ENCODE measurements around the gene SPNS2. TPM values are rescaled to one million over a fixed set of nuclear protein-coding genes. Genes with fewer than 3 reads are reported as not detected.

The SPNS2 gene
- total RNA-seq, 2 experiments from 2014 or later = 0.33 to 0.53 TPM

- TF ChIP-seq, protein P1, sequence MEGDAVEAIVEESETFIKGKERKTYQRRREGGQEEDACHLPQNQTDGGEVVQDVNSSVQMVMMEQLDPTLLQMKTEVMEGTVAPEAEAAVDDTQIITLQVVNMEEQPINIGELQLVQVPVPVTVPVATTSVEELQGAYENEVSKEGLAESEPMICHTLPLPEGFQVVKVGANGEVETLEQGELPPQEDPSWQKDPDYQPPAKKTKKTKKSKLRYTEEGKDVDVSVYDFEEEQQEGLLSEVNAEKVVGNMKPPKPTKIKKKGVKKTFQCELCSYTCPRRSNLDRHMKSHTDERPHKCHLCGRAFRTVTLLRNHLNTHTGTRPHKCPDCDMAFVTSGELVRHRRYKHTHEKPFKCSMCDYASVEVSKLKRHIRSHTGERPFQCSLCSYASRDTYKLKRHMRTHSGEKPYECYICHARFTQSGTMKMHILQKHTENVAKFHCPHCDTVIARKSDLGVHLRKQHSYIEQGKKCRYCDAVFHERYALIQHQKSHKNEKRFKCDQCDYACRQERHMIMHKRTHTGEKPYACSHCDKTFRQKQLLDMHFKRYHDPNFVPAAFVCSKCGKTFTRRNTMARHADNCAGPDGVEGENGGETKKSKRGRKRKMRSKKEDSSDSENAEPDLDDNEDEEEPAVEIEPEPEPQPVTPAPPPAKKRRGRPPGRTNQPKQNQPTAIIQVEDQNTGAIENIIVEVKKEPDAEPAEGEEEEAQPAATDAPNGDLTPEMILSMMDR (IDR thresholded peaks at IDR 0.05) = no peak
- Mint-ChIP-seq H3K27ac (no peak overlapping the region), H3K27me3 (peaks cover 49% of the 10 kb centered on the region), H3K9me3 (no peaks in the 10 kb centered on the region), H3K36me3 (ENCODE audit: low read depth) (no peaks in the 10 kb centered on the region), H3K4me3 (no peak overlapping the region), H3K4me1 (ENCODE audit: low read depth) (peaks cover 44% of the 10 kb centered on the region)
- intact Hi-C loops (cut with DNase I, micrococcal nuclease) = no loop called here
- peaks cover 38 to 42% of the 10 kb centered on the region in 2 experiments for H3K27me3 ChIP-seq (ENCODE audit: control insufficient read depth in 1 of 2, insufficient read depth in 2 of 2, low read length in 2 of 2)
- H3K4me1 ChIP-seq (ENCODE audit: insufficient read depth, low read length) = peaks cover 44% of the 10 kb centered on the region
- H3K27ac ChIP-seq (ENCODE audit: low read depth in 1 of 2, low read length in 2 of 2) = no peak overlapping the region
- H3K36me3 ChIP-seq (ENCODE audit: insufficient read depth, low read length) = no peaks in the 10 kb centered on the region
- ATAC-seq (ENCODE audit: poor library complexity) (no peak), DNase-seq (no peak)
- peaks cover 0 to 4% of the 10 kb centered on the region in 2 experiments for H3K9me3 ChIP-seq (ENCODE audit: control insufficient read depth in 1 of 2, insufficient read depth in 1 of 2, low read length in 2 of 2)
- H3K4me3 ChIP-seq (ENCODE audit: low read length) = no peak overlapping the region
- POLR2A ChIA-PET = no interaction called here
- CTCF ChIA-PET = no interaction called here
These were observed 3.9 kb downstream of the SPNS2 start for GRCh38 chr17:4502466-4503154.

DNA sequence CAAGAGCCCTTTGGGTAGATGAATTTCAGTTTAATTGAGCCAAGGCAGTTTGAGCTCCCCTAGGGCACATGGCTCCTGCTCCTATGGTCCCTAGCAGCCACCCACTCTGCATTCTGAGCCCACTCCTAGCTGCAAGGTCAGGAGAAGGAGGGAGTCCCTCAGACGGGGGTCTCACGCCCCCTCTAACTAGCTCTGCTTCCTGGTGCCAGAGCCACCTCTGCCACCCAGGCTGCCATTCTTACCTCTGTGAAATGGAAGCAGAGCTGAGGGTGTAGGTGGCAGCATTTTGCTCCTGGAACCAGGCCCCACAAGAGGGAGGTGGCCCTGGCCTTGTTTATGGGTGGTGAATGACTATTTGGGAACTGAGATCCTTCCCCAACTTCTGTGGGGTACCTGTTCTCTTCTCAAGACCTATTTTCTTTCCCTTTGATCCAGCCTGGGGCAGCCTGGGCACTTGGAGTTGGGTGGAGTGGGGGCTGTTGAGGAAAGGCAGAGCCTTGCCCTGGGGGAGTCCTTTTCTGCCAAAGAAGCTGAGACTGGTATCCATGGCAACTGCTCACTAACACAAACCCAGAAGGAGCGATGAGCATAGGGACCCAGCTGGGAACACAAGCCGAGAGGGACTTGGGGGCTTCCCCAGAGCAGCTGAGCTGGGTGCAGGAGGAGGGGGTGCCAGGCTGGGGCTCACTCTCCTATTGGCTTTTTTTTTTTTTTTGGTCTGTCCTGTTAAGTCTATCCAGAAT, 4.8 kb downstream of the SPNS2 start:
- peaks cover 39% of the 10 kb centered on the region for H3K4me1 ChIP-seq (ENCODE audit: insufficient read depth, low read length)
- no peak overlapping the region for H3K4me3 ChIP-seq (ENCODE audit: low read length)
- H3K9me3 ChIP-seq (ENCODE audit: control insufficient read depth in 1 of 2, insufficient read depth in 1 of 2, low read length in 2 of 2) = peaks cover 0 to 4% of the 10 kb centered on the region in 2 experiments
- Mint-ChIP-seq H3K36me3 (ENCODE audit: low read depth) (no peaks in the 10 kb centered on the region), H3K4me3 (peak overlapping the region; percentile 30), H3K27ac (no peak overlapping the region), H3K4me1 (ENCODE audit: low read depth) (peaks cover 45% of the 10 kb centered on the region), H3K27me3 (peaks cover 49% of the 10 kb centered on the region), H3K9me3 (no peaks in the 10 kb centered on the region)
- peaks cover 38 to 42% of the 10 kb centered on the region in 2 experiments for H3K27me3 ChIP-seq (ENCODE audit: control insufficient read depth in 1 of 2, insufficient read depth in 2 of 2, low read length in 2 of 2)
- ATAC-seq (ENCODE audit: poor library complexity) (no peak), DNase-seq (no peak)
- no peaks in the 10 kb centered on the region for H3K36me3 ChIP-seq (ENCODE audit: insufficient read depth, low read length)
- POLR2A ChIA-PET = interaction anchor here (1.6 kb wide), 1 partner anchor 18 kb away, joined by 5 read pairs; no protein-coding TSS in a partner anchor
- TF ChIP-seq, protein P1 (IDR thresholded peaks at IDR 0.05) = no peak
- intact Hi-C loops (cut with DNase I, micrococcal nuclease) = no loop called here
- CTCF ChIA-PET = no interaction called here
- H3K27ac ChIP-seq (ENCODE audit: low read depth in 1 of 2, low read length in 2 of 2) = no peak overlapping the region

GRCh38 chr17:4504188-4504587, 5.5 kb downstream of the SPNS2 start:
- peaks cover 0 to 4% of the 10 kb centered on the region in 2 experiments for H3K9me3 ChIP-seq (ENCODE audit: control insufficient read depth in 1 of 2, insufficient read depth in 1 of 2, low read length in 2 of 2)
- Mint-ChIP-seq H3K36me3 (ENCODE audit: low read depth) (no peaks in the 10 kb centered on the region), H3K9me3 (no peaks in the 10 kb centered on the region), H3K27me3 (peaks cover 49% of the 10 kb centered on the region), H3K27ac (no peak overlapping the region), H3K4me3 (peak overlapping the region; percentile 30), H3K4me1 (ENCODE audit: low read depth) (peaks cover 52% of the 10 kb centered on the region)
- TF ChIP-seq, protein P1 (IDR thresholded peaks at IDR 0.05) = no peak
- POLR2A ChIA-PET = interaction anchor here (0.8 to 1.6 kb wide), 2 partner anchors 18 to 51 kb away, joined by 3 to 5 read pairs; partner anchors contain the start of gene MYBBP1A
- no peaks in the 10 kb centered on the region for H3K36me3 ChIP-seq (ENCODE audit: insufficient read depth, low read length)
- intact Hi-C loops (cut with DNase I, micrococcal nuclease) = no loop called here
- CTCF ChIA-PET = no interaction called here
- no peak overlapping the region for H3K4me3 ChIP-seq (ENCODE audit: low read length)
- no peak overlapping the region for H3K27ac ChIP-seq (ENCODE audit: low read depth in 1 of 2, low read length in 2 of 2)
- peaks cover 45% of the 10 kb centered on the region for H3K4me1 ChIP-seq (ENCODE audit: insufficient read depth, low read length)
- no peak for DNase-seq
- ATAC-seq (ENCODE audit: poor library complexity) = no peak
- peaks cover 38 to 42% of the 10 kb centered on the region in 2 experiments for H3K27me3 ChIP-seq (ENCODE audit: control insufficient read depth in 1 of 2, insufficient read depth in 2 of 2, low read length in 2 of 2)

Measured in CD4-positive, alpha-beta T cell (primary cell).